Globus pallidus (tissue), 1 donor: ENCODE data around the gene GALNT5.

Experiments
- DNase-seq: peaks from one replicate; pipeline ENCODE4 v3.0.0-alpha.2; 2015; ENCODE audit warnings: low spot score

Gene GALNT5

GRCh38 chr2:157292853-157293252 is 35.3 kb downstream of the GALNT5 start:
- no peak for DNase-seq

- DNase-seq = no peak
Measured at GRCh38 chr2:157296490-157296889, 39.0 kb downstream of the GALNT5 start.

DNA sequence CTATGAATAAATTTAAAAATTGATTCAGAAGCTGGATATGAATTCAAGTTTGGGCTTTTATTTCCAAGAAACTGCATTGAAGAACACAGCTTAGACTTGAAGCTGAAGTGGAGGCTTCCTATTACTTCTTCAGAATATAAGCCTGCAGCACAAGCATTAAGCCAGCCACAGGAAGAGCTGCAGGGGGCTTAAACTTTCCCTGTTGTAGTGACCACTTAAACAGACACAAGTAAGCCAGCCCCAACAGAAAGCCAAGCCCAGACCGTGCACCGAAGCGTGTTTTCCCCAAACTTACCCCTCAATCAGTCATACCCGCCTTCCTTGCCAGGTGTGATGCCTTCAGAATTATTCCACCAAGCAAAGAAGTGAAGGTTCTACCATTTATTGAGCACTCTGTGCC is 39.5 kb downstream of the GALNT5 start:
- DNase-seq = no peak

GRCh38 chr2:157301307-157301706 is 43.8 kb downstream of the GALNT5 start:
- DNase-seq = no peak

DNA sequence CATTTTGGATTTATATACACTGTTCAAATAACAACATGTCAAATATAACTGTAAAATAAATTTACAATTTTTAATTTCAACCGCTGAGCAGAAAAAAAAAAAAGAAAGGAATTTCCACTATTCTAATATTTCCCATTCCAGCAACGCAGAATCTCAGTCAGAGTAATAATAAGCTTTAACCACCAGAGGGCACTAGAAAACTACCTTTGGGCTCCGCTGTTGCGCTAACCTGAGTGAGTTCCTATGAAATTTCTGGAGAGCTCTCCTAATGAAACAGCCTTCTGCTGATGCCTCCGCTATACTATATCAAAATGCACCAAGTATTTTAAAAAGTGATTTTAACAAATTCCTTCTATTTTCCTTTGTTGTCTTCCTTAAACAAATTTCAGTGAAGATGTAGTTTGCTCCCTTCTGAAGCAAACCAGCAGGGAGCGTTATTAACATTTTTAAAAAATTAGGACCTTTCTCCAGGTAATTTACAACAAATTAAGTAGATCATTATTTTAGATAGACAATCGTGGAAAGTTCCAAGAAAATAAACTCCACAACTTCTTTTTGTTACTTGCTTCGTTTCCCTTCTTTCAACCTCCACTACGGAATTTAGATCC is 45.1 kb downstream of the GALNT5 start:
- DNase-seq = peak; percentile 80

DNA sequence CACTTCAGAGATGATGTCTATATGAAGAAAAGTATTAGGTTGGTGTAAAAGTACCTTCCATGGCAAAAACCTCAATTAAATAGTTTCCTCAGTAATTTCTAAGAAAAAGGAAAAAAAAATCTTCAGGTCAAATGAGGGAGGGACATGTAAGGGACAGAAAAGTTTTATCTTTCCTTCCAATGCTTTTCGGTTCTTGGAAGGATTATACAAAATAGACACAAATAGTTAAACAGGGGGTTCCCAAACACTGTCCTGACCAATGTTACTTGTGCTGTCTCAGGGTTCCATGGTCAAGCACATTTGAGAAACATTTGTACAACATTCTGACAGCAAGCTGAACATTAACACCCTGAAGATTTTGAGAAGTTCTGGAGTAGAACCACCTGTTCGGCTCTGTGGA is 46.1 kb downstream of the GALNT5 start:
- DNase-seq = peak; percentile 12

DNA sequence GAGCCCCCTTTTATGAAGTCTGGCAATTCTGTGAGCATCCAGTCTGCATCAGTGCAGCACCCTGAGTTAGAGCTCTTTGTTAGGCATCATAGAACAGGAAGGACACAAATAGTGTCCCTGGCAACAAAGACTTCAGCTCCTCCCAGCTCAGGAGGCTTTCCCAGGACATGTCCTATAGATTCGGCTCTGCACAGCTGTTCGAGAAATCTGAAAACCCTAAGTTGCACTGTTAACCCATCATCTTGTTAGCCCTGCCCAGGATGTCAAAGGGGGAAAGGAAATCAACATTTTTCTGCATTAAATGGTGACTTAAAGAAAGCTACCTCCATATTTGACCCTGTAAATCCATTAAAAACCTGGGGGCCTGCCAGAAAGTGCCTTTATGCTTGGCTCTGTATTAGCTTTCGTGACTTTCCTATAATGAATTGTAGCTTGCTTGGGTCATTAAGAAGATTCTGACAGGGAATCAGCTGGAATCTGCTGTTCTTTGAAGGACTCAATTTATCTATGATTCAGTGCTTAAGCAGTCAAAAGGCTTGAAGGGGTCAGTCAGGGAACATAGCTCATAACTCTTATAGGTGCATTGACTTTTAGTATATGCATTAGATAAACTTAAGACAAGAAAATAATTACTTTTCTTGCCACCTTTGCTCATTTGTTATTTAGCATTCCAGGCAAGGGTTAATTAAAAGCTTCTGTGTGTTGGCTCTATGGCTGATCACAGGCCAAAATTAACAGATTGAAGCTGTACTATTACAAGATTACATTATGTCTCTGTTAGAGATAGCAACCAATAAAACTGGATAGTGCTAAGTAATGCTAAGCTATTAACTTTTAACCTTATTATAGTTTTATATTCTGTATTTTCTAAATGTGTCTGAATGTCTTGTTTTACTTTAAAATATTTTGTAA is 47.6 kb downstream of the GALNT5 start:
- DNase-seq = peak; percentile 53

GRCh38 chr2:157305723-157306110 is 48.2 kb downstream of the GALNT5 start:
- DNase-seq = peak; percentile 13

DNA sequence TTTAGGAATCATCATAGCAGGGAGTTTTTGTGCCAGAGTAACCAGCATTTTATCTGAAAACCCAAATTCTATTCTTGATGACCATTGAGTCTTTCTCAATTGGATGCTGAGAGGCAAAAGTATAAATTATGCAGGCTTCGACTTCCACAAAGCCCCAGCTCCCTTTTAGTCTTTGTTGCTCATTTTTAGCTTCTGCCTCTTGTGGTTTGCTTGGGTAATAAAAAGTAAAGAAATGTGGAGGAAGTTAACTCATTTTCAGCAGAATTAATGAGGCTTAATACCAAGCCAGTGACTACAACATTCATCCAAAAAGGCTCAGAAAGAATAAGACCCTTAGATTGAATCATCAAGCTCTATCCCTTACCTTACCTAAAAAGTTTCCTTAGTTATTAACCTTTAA is 49.5 kb downstream of the GALNT5 start:
- peak; percentile 62 for DNase-seq

GRCh38 chr2:157309878-157310277 is 52.4 kb downstream of the GALNT5 start:
- DNase-seq = no peak

DNA sequence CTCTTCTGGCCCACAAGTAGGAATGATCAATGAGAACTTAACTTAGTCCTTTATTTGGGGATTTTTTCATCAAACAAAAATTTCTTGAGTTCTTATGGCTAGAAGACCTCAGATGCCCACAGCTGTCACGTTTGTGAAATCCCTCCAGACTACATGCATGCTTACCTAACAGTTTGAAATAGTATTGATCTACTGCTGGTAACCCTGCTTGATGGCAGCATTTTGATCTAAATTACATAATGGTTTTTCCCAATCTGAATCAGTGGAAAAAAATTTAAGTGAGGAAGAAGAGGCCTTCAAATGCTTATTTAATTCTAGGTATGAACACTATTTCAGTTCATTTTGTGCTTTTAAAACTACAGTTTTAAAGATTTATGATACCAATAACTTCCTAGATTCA is 54.2 kb downstream of the GALNT5 start:
- no peak for DNase-seq

DNA sequence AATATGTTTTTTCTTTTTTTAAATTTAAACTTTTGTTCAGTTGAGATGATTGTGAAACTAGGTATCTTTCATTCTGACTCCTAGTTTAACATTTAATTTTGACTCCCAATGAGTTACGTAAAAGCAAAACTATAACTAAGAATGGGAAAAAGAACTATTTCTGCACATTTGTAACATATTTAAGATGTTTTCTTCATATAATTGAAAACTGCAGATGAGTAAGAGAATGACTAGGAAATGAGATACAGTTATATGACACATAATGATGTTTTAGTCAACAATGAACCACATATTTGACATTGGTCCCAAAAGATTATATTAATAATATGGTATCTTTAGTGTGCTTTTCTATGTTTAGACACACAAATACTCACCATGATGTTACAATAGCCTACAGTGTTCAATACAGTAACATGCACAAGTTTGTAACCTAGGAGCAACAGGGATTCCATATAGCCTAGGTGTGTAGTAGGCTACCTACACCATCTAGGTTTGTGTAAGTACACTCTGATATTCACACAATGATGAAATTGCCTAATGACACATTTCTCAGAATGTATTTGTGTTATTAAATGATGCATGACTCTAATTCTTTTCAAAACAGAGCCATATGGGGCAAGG is 55.5 kb downstream of the GALNT5 start:
- no peak for DNase-seq

DNA sequence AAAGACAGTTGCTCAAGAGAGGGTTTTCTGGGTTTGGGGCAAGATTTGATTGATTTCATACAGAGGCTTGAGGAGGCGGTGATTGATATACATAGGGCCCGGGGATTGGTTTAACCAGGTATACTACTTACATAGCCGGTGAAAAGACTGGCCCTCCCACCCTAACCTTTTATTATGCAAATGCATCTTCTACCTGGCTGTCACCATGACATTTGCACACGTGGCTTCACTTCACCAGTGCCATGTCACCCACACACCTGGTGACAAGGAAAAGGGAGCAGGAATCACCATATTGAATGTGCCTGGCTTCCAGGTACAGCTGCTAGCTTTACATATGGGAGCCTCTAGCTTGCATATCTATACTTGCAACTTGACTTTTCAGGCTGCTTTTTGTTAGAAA is 58.4 kb downstream of the GALNT5 start:
- DNase-seq = no peak

- peak; percentile 37 for DNase-seq
Measured at GRCh38 chr2:157318884-157319283, 61.4 kb downstream of the GALNT5 start.

- DNase-seq = peak; percentile 80
Measured at GRCh38 chr2:157319795-157320194, 62.3 kb downstream of the GALNT5 start.

GRCh38 chr2:157320409-157320808 is 62.9 kb downstream of the GALNT5 start:
- peak; percentile 88 for DNase-seq

DNA sequence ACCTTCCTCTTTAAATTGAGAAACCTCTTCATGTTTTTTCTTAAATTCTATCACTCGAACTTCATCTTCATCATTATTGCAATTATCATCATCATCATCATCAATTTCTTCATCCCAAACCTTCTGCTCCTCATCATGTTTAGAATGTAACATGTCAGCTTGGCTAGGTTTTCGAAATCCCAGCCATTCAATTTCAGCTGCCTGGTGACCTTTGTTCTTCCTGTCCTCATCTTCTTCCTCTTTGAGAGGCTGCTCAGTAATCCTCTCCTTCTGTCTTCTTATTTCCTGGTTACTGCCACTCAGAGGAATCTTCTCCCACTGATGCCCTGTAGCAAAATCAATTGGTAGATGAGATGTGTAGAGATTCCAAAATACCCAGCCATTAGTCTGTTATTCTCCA is 64.0 kb downstream of the GALNT5 start:
- DNase-seq = peak; percentile 54

DNA sequence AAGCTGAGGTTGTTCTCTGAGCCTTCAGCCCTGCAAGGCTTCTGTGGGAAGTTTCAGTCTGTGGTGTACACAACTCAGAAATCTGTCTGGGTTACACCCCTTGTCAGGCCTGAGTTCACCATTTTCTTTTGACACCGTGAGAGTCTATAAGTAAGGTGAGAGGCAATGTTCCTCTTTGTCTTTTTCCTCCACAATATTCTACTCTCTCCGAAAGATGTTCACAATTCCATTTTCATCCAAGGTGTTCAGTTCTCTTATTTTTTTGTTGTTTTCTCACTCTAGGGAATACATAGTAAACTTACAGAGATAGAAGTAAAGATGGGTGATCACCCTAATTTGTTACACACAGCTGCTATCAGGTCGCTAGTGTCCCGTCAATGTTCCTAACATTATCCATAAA is 64.9 kb downstream of the GALNT5 start:
- peak; percentile 50 for DNase-seq

DNA sequence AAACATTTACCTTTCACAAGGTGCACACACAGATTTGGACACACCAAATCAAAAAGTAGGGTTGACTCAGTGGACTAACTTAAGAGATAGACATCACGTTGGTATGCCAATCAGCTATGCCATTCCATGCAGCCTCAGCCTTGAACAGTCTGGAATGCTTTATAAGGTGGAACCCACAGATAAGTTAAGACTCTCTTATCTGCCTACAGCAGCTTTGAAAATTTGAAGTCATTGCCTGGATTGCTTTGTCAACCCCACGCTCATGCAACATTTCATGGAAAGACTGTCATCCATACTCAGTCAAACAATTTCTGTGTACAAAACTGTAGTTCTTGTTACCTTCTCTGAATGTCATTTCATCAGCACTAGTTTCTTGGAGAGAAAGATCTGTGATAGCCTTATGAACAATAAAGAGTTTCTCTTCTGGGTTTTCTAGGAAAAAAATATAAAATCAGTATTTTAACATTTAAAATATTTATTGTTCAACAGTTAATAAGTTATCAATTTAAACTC is 66.9 kb downstream of the GALNT5 start:
- DNase-seq = peak; percentile 56

DNA sequence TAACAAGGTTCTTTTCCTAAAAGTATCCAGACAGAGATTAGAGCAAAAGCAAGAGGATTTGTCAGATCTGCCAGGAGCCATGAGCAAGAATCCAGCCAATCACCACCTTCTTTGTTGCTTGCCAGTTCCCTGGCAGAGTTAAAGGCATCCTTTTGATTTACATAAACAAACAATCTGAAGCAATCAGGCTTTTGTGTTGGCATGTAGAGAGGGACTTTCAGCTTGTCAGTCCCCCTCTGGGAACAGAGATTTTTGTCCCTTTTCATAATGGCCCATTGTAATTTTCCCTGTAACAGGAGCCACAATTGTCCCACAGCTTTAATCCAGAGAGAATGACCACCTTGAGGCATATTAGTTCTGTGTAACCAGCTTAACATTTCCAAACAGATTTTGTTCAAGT is 68.3 kb downstream of the GALNT5 start, which contains the start of gene ERMN:
Gene ERMN, minus strand, starts transcription at position 39 of the 400 bp plus-strand sequence. CDS start 182 bp downstream, outside the sequence.
- peak; percentile 99 for DNase-seq

GRCh38 chr2:157326698-157327097 is 69.2 kb downstream of the GALNT5 start:
- peak; percentile 65 for DNase-seq

- DNase-seq = peak; percentile 51
Measured at GRCh38 chr2:157327200-157327599, 69.7 kb downstream of the GALNT5 start.
